T1000 (cell line): ENCODE measurements around the gene KIF12.

ENCODE experiments used
- DNase-seq: peaks from one replicate; lab custom pipeline; 2025; ENCODE audit warnings: mixed read lengths; lab: John Stamatoyannopoulos, UW

KIF12 gene

DNA sequence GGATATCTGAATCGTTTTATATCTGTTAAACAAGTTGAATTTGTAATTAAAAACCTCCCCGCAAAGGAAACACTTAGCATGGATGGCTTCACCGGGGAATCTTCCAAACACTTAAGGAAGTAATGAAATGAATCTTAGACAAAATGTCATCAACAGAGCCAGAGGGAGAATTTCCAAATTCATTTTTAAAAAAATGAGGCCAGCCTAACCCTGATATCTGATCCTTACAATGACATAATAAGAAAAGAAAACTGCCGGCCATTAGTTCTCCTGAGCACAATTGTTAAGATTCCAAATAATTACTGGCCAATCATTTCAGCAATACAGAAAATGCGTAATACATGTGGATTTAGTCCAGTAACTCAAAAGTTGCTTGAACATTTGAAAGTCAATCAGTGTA, 6.1 kb upstream of the KIF12 start:
- DNase-seq = no peak

DNA sequence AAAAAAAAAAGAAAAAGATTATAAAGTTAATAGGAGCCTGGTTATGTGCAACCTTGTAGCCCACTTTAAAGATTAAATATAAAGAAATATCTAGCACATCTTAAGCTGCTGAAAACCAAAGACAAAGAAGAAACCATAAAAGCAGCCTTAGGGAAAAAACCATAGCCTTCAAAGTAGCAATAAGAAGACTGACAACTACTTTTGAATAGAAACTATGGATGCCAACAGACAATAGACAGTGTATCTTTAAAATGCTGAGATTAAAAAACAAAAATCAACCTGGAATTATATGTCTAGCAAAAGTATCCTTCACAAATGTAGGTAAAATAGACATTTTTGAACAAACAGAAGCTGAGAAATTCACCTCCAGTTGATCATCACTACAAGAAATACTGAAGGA, 3.4 kb upstream of the KIF12 start:
- no peak for DNase-seq

DNA sequence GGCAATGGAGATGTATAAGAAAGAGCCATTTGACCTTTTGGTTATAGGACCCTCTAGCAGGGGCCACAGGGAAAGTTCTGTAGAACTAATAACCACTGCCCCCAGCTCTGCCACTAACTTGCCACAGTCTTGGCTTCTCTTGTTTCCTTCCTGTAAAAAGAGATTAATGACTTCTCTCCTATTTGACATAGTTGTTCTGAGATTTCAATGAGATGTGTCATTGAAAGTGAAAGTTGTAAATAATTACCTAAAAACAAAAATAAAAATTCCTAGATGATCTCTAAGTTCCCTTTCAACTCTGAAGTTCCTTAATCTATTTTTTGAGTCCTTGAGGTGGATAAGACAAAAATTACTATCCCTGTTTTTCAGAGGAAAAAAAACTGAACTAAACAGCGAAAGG, 1.4 kb upstream of the KIF12 start:
- no peak for DNase-seq

DNA sequence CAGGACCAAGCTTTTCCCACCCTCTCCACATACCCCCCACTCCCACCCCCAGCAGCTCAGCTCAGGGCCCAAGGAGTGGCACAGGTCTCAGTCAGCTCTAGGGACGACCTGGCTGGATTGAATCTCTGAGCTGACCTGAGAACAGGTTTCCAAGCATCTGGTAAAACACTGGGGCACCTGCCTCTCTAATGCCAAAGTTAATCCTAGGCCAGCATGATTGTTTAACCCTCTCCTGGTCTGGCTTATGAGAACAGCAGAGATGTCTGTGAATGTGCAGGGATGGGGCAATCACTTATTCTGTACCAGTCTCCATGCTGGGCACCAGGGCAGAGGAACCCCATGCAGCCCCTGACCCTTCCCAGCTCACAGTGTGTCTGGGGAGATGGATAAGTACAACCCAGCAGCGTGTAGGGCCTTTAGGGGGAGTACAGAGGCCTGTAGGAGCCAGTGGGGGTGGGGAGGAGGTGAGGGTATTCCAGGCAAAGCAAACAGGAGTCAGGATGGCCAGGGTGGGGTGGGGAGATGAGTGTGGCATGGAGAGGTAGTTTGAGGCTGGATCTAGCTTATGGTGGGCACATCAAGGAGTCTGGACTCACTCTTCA, 678 bp upstream of the KIF12 start:
- DNase-seq = no peak

- no peak for DNase-seq
These were observed 814 bp downstream of the KIF12 start for GRCh38 chr9:114098021-114098935.

DNA sequence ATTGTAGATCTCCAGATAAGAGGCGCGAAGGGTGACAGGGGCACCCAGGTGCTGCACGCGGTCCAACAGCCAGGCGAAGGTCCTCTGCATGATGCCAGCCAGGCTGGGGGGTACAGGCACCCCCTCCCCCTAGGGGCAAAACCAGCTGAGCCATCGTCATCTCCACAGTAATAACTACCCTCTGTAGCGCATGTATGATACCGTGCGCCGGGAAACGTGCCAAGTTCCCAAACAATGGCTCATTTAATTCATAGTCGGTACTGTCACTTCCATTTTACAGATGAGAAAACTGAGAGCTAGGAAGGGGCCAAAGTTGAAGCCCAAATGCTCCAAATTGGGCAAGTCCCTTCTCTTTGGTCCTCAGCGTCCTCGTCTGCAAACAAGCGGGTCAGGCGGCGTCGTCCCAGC, 1.5 kb downstream of the KIF12 start:
- no peak for DNase-seq

GRCh38 chr9:114096866-114097612, 2.1 kb downstream of the KIF12 start:
- DNase-seq = no peak

GRCh38 chr9:114096041-114096511, 3.0 kb downstream of the KIF12 start:
- DNase-seq = no peak

DNA sequence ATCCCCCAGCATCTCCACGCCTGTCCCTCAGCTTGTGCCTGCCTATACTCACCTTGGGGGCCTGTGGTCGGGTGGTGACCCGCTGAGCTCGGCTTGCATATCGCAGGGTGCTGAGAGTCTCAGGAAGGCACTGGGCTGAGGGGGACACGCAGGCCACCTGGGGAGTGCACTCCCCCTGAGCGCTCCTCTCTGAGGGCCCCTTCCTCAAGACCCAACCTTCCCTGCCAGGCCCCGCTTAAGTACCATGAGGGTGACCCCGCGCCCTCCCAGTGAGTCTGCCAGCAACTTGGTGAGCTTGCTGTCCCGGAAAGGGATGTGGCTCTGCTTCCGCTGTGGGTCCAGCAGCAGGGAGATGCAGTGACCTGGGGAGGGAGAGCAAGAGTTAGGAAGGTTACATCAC, 4.1 kb downstream of the KIF12 start:
- DNase-seq = no peak

GRCh38 chr9:114093761-114094505, 5.2 kb downstream of the KIF12 start:
- no peak for DNase-seq

GRCh38 chr9:114093031-114093471, 6.0 kb downstream of the KIF12 start:
- DNase-seq = no peak

- DNase-seq = no peak
These were observed 6.8 kb downstream of the KIF12 start for GRCh38 chr9:114092336-114092735.

DNA sequence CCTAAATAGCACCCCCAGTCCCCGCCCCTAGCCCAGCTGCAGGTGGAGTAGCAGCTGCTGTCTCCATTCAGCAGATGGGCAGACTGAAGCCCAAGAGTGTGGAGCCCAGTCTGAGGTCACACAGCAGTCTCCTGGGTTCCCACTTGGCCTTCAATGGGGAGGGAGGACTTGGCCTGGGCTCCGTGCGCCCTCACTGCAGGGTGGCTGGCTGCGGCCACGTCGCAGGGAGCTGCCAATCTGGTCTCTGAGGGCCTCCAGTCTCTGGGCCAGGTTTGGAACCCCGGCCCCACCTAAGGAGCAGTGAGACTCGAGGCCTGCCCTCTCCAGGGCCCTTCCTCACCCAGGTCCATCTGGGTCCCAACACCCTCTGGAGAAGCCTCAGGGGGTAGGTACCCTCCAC, 7.4 kb downstream of the KIF12 start:
- no peak for DNase-seq

- no peak for DNase-seq
These were observed 8.3 kb downstream of the KIF12 start for GRCh38 chr9:114090798-114091197.

- DNase-seq = no peak
These were observed 9.8 kb downstream of the KIF12 start for GRCh38 chr9:114089206-114089840.

- DNase-seq = no peak
These were observed 10.4 kb downstream of the KIF12 start for GRCh38 chr9:114088571-114089170.

- no peak for DNase-seq
These were observed 11.4 kb downstream of the KIF12 start for GRCh38 chr9:114087721-114088120.

- DNase-seq = no peak
These were observed 12.5 kb downstream of the KIF12 start for GRCh38 chr9:114086607-114087006.

DNA sequence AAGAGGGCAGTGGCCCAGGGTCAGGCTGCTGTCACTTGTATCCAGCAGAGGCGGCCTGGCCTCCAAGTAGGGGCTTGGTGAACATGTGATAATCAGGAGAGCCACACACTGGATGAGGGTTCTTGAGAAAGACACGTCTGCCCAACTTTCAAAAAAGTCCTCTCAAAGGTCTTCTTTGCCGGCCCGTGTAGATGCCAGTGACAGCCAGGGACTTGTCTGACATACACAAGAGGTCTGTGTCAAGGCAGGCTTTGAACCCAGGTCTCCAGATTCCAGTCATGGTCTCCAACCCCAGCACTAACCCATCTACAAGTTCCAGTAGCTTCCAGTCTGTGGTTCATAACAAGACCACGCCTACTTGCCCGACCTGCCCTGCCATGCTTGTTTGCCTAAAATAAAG, 13.1 kb downstream of the KIF12 start:
- DNase-seq = no peak

GRCh38 chr9:114085387-114085789, 13.7 kb downstream of the KIF12 start:
- no peak for DNase-seq
